IPS-15b (cell line): ENCODE results near the gene KRT80.

ENCODE experiments used
- H3K27me3 ChIP-seq: one replicate; pipeline ENCODE4 v1.6.1; 2013; ENCODE audit warnings: low read length; ENCODE audit not compliant: control insufficient read depth, insufficient read depth
- H3K36me3 ChIP-seq: one replicate; pipeline ENCODE4 v1.6.1; 2013; ENCODE audit warnings: low read length; ENCODE audit not compliant: control insufficient read depth, insufficient read depth
- H3K4me1 ChIP-seq: one replicate; pipeline ENCODE4 v1.6.1; 2013; ENCODE audit warnings: mild to moderate bottlenecking, low read length; ENCODE audit not compliant: control insufficient read depth, insufficient read depth
- H3K4me3 ChIP-seq: one replicate; pipeline ENCODE4 v1.5.1; 2013; ENCODE audit warnings: low read depth, low read length
- H3K9ac ChIP-seq: one replicate; pipeline ENCODE4 v1.6.1; 2013; ENCODE audit warnings: low read depth, mild to moderate bottlenecking, low read length
- H3K9me3 ChIP-seq: one replicate; pipeline ENCODE4 v1.6.1; 2013; ENCODE audit warnings: mild to moderate bottlenecking, low read length; ENCODE audit not compliant: control insufficient read depth, insufficient read depth

KRT80 gene

GRCh38 chr12:52214421-52214802, 22.6 kb upstream of the KRT80 start:
- Histone ChIP-seq H3K4me1 (no peaks in the 10 kb centered on the region), H3K36me3 (no peaks in the 10 kb centered on the region), H3K4me3 (no peak overlapping the region), H3K9me3 (no peaks in the 10 kb centered on the region), H3K9ac (no peak overlapping the region), H3K27me3 (no peaks in the 10 kb centered on the region)

- Histone ChIP-seq H3K4me1 (no peaks in the 10 kb centered on the region), H3K9me3 (no peaks in the 10 kb centered on the region), H3K27me3 (no peaks in the 10 kb centered on the region), H3K36me3 (no peaks in the 10 kb centered on the region), H3K9ac (no peak overlapping the region), H3K4me3 (no peak overlapping the region)
Measured at GRCh38 chr12:52213564-52214420, 22.0 kb upstream of the KRT80 start.

DNA sequence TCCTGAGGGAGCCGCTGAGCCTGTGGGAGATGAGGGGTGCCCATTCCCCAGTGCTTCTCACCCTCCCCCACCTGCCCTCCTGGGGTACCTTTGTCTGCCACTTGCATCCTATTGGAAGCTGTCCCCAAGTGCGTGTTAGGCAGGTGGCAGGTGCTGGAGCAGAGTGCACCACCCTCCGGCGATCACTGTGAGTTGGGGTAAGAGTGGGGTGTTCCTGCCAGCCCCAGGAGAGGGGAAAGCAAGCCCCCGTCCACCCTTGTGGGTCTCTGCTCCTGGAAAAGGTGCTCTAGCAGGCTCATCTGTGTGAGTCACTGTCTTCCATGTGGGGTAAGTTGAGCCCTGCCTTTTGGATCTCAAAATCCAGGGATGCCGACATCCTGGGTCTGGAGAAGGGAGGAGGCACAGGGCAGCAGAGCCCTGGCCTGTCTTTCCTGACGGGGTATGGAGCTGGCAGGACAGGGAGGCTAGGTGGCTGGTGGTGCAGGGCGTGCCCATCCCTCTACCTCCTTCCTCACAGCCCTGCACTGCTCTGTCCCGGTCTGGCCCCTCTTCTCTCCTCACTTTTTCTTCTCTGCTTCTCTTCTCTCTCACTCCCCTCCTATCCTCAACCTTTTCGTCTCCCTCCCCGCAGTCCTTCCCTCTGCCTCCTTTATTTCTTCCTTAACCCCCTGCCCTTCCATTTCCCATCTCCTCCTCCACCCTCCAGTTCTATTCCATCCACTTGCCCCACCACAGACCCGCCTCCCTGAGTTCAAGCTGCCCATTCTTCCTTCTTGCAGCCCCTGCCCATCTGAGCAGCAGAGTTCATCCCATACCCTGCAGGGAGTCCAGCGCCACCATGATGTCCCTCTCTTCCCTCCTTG, 21.1 kb upstream of the KRT80 start:
- H3K9ac ChIP-seq, result no peak overlapping the region
- H3K4me3 ChIP-seq, result no peak overlapping the region
- no peaks in the 10 kb centered on the region for H3K4me1 ChIP-seq
- H3K36me3 ChIP-seq, result no peaks in the 10 kb centered on the region
- no peaks in the 10 kb centered on the region for H3K27me3 ChIP-seq
- no peaks in the 10 kb centered on the region for H3K9me3 ChIP-seq

- H3K4me3 ChIP-seq, result no peak overlapping the region
- H3K9me3 ChIP-seq, result no peaks in the 10 kb centered on the region
- H3K27me3 ChIP-seq, result no peaks in the 10 kb centered on the region
- no peaks in the 10 kb centered on the region for H3K36me3 ChIP-seq
- H3K4me1 ChIP-seq, result no peaks in the 10 kb centered on the region
- H3K9ac ChIP-seq, result no peak overlapping the region
Measured at GRCh38 chr12:52211716-52212585, 20.1 kb upstream of the KRT80 start.

DNA sequence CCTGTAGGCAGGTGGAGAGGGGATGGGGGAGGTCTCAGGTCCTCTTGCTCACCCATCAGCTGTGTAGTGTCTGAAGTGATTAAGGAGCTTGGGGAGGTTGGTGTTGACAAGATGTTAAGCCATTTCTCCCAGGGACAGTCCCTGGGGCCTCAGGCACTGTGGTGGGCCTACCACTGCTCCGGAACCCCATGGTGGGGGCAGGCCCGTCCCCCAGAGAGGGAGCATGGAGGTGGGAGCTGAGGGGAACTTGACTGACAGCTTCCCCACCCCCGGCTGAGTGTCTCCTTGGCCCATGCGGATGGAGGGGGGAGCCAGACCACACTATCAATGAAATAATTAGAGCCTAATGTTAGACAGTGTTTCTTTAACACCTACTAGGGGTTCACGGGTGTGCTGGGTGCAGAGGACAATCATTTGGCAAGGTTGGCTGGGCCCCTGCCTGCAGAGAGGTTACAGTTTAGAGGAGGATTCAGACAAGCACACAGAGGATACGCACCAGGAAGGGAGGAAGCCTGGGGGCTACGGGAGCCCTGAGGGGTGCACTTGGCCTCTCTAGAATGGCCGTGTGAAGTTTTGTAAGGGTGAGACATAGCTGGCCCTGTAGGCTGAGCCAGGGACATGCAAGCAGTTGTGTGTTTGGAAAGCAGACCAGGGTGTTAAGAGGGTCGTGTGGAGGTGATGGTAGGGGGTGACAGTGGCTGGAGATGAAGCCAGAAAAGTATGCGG, 19.3 kb upstream of the KRT80 start:
- Histone ChIP-seq H3K9ac (no peak overlapping the region), H3K4me3 (no peak overlapping the region), H3K36me3 (no peaks in the 10 kb centered on the region), H3K27me3 (no peaks in the 10 kb centered on the region), H3K4me1 (no peaks in the 10 kb centered on the region), H3K9me3 (no peaks in the 10 kb centered on the region)

- Histone ChIP-seq H3K4me1 (no peaks in the 10 kb centered on the region), H3K9ac (no peak overlapping the region)
Measured at GRCh38 chr12:52210186-52210924, 18.5 kb upstream of the KRT80 start.

GRCh38 chr12:52209321-52209720, 17.5 kb upstream of the KRT80 start:
- Histone ChIP-seq H3K27me3 (no peaks in the 10 kb centered on the region), H3K36me3 (no peaks in the 10 kb centered on the region), H3K9ac (no peak overlapping the region), H3K9me3 (no peaks in the 10 kb centered on the region), H3K4me3 (no peak overlapping the region), H3K4me1 (no peaks in the 10 kb centered on the region)

More at GRCh38 chr12:52210186-52210924, 18.5 kb upstream of the KRT80 start:
- Histone ChIP-seq H3K4me3 (no peak overlapping the region), H3K36me3 (no peaks in the 10 kb centered on the region), H3K27me3 (no peaks in the 10 kb centered on the region), H3K9me3 (no peaks in the 10 kb centered on the region)

DNA sequence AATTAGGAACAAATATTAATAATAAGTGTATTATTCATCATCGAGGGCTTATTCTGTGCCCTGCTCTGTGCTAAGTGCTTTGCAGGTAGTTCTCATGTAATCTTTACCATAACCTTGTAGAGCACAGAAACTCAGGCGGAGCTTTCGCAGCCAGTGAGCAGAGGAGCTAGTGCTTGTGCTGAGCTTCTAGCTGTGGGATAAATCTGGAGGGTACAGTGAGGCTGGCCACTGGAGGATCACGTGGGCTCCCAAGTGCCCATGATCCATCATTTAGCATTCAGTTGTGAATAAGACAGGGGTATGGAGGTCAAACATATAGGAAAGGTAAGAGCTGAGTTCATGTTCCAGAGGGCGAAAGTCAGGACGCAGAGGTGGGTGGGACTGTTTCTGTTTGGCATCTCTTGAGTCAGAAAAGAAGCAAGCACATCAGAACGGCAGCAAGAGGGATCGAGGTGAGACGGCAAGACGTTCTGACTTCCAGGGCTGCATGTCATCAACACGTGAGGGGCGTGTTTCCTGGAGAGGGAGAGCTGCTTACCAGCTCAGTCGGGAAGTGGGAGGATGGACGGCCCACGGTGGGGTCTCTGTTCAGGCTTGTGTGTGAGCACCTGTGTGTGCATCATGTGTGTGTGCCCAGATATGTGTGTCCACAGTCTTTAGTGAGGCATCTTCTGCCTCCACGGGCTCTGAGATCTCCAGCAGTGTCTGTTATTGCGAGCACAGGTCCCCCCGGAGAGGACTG, 16.8 kb upstream of the KRT80 start:
- Histone ChIP-seq H3K27me3 (no peaks in the 10 kb centered on the region), H3K36me3 (no peaks in the 10 kb centered on the region), H3K4me3 (no peak overlapping the region), H3K9ac (no peak overlapping the region), H3K4me1 (no peaks in the 10 kb centered on the region), H3K9me3 (no peaks in the 10 kb centered on the region)

DNA sequence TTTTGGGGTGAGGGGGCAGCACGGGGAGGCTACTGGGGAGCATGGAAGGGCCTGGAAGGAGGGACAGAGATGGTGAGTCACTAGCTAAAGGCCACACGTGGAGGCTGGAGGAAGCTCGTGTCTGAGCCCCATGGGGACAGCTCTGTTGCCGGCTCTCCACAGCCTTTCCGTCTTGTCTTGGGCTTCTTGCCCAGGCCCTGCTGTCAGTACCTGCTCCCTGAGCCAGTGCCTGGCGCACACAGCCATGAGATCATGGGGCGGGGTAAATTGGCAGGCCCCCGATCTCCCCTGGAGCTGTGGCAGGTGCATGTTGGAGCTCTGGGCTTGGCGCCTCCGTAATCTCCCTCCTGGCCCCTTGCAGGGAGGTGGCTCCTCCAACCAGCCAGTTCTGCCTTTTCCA, 16.1 kb upstream of the KRT80 start:
- H3K36me3 ChIP-seq, result no peaks in the 10 kb centered on the region
- H3K4me3 ChIP-seq, result no peak overlapping the region
- no peaks in the 10 kb centered on the region for H3K4me1 ChIP-seq
- no peak overlapping the region for H3K9ac ChIP-seq
- H3K9me3 ChIP-seq, result no peaks in the 10 kb centered on the region
- no peaks in the 10 kb centered on the region for H3K27me3 ChIP-seq

DNA sequence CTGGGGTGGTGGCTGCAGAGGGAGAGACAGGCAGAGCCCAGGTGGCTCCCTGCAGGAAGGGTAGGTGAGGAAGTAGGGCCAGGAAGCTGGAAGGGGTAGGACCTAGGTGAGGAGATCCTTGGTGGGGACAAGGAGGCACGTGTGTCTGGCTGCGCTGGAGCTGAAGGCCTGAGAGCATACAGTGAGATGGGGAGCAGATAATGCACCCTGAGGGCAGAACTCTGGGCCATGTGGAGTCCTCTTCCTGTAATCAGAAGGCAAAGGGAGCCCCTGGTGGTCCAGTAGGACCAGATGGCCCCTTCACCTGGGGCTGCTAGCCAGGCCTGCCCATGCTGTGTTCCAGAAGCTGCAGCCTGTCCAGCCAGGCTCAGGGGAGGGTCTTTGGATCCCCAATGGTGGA, 15.3 kb upstream of the KRT80 start:
- no peaks in the 10 kb centered on the region for H3K9me3 ChIP-seq
- H3K4me3 ChIP-seq, result no peak overlapping the region
- H3K27me3 ChIP-seq, result no peaks in the 10 kb centered on the region
- H3K4me1 ChIP-seq, result no peaks in the 10 kb centered on the region
- no peaks in the 10 kb centered on the region for H3K36me3 ChIP-seq
- H3K9ac ChIP-seq, result no peak overlapping the region
